Fibroblast of lung (primary cell): ENCODE data around the gene GPR26.

Experiments
- EZH2 ChIP-seq: IDR thresholded peaks from 2 replicates; pipeline ENCODE4 v1.5.1; 2012; ENCODE audit warnings: low read length, control low read depth, mild to moderate bottlenecking; ENCODE audit errors: missing control alignments
- TF ChIP-seq, protein P1 (sequence below), 2 donors: IDR thresholded peaks in 1 of 2; conservative IDR thresholded peaks in 1 of 2; 1 replicate in 1 of 2; 2 replicates in 1 of 2; pipeline ENCODE4 v1.5.1; 2011 to 2012; ENCODE audit warnings: low read length in 2 of 2, control low read depth in 1 of 2, inconsistent platforms in 1 of 2, low read depth in 1 of 2, mild to moderate bottlenecking in 1 of 2

DNA sequence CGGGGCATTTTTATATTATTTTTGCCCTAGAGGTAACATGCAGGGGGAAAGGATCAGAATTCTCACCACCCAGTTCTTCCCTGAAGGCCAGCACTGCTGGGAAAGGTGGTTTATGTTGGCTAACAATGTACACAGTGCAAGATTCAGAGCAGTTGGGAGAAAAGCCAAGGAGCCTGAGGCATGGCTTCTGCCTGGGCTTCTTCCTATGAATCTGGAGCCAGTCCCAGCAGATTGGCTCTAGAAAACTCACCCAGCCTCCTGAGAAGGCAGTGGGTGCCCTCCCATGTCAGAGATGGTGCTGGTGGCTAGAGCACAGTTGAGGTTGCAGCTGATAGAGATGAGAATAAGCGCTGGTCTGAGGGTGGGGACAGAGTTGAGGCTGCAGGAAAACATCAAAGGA lies 44.7 kb upstream of the GPR26 start:
- TF ChIP-seq, protein P1, sequence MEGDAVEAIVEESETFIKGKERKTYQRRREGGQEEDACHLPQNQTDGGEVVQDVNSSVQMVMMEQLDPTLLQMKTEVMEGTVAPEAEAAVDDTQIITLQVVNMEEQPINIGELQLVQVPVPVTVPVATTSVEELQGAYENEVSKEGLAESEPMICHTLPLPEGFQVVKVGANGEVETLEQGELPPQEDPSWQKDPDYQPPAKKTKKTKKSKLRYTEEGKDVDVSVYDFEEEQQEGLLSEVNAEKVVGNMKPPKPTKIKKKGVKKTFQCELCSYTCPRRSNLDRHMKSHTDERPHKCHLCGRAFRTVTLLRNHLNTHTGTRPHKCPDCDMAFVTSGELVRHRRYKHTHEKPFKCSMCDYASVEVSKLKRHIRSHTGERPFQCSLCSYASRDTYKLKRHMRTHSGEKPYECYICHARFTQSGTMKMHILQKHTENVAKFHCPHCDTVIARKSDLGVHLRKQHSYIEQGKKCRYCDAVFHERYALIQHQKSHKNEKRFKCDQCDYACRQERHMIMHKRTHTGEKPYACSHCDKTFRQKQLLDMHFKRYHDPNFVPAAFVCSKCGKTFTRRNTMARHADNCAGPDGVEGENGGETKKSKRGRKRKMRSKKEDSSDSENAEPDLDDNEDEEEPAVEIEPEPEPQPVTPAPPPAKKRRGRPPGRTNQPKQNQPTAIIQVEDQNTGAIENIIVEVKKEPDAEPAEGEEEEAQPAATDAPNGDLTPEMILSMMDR (conservative IDR thresholded peaks at IDR 0.05 in 1 of 2, IDR thresholded peaks at IDR 0.05 in 1 of 2; ENCODE audit: low read depth in 1 of 2, low read length in 2 of 2) = no peak
- TF ChIP-seq EZH2 = no peak
